ENCODE measurements around the gene TSPAN7. TPM values are rescaled to one million over a fixed set of nuclear protein-coding genes. Genes with fewer than 3 reads are reported as not detected.

TSPAN7 gene
- total RNA-seq, 1 experiment from 2014 or later, result 3.5 TPM

- no CpG with 5 or more reads among the region's 1 CpG for WGBS (ENCODE audit: extremely low coverage, insufficient read length, low lambda C conversion rate)
- Histone ChIP-seq H3K27me3 (ENCODE audit: insufficient read depth, low read length) (no peaks in the 10 kb centered on the region), H3K23me2 (ENCODE audit: insufficient read length, low read depth, low read length, poor library complexity, severe bottlenecking) (no peaks in the 10 kb centered on the region), H4K91ac (ENCODE audit: insufficient read length, low read depth, low read length) (no peak overlapping the region), H4K5ac (ENCODE audit: insufficient read length, low read depth, low read length) (no peak overlapping the region), H4K20me1 (ENCODE audit: control insufficient read depth, insufficient read depth, insufficient read length) (no peaks in the 10 kb centered on the region), H3K27ac (ENCODE audit: insufficient read length, low read depth, low read length) (no peak overlapping the region), H2BK120ac (ENCODE audit: low read depth, low read length, poor library complexity, severe bottlenecking) (no peak overlapping the region), H3K79me2 (ENCODE audit: insufficient read depth, low read length) (no peaks in the 10 kb centered on the region), H3K23ac (ENCODE audit: insufficient read length, low read depth, low read length) (no peak overlapping the region), H3K79me1 (ENCODE audit: insufficient read depth, low read depth, low read length, poor library complexity, severe bottlenecking) (no peaks in the 10 kb centered on the region), H4K8ac (replicated peaks; ENCODE audit: insufficient read length, low read depth, low read length) (no peak overlapping the region), H2BK12ac (ENCODE audit: insufficient read length, low read depth, low read length) (no peak overlapping the region), H3K14ac (ENCODE audit: insufficient read depth, low read length) (no peak overlapping the region), H3K4me2 (ENCODE audit: insufficient read depth, insufficient read length, low read length) (no peak overlapping the region), H2BK15ac (ENCODE audit: low read depth, low read length) (no peak overlapping the region), H2BK5ac (ENCODE audit: insufficient read length, low read length) (no peak overlapping the region), H2BK20ac (ENCODE audit: low read depth, low read length, poor library complexity, severe bottlenecking) (no peak overlapping the region), H2AFZ (ENCODE audit: low read length) (no peak overlapping the region), H3T11ph (ENCODE audit: low read length) (no peak overlapping the region), H3K9ac (ENCODE audit: extremely low read depth, insufficient read length, low read length) (no peak overlapping the region), H3K4ac (ENCODE audit: low read depth, low read length) (no peak overlapping the region), H2AK5ac (ENCODE audit: insufficient read length, low read length) (no peak overlapping the region), H3K56ac (ENCODE audit: insufficient read length, low read depth, low read length) (no peak overlapping the region), H3K9me3 (ENCODE audit: control insufficient read depth, low read depth, low read length) (no peaks in the 10 kb centered on the region), H3K4me1 (ENCODE audit: insufficient read depth, low read length) (no peaks in the 10 kb centered on the region; the same call in 1 of the 2 replicates), H3K18ac (ENCODE audit: insufficient read length, low read depth, low read length) (no peak overlapping the region)
- Mint-ChIP-seq H3K27me3 (ENCODE audit: low read depth) (peaks cover 3% of the 10 kb centered on the region; the same call in 1 of the 2 replicates), H3K27ac (no peak overlapping the region), H3K36me3 (ENCODE audit: insufficient read depth in 1 of 3, low read depth in 3 of 3) (peaks cover 0 to 5% (median 0%) of the 10 kb centered on the region in 3 experiments; a peak in 2 of 7 replicates), H3K4me3 (no peak overlapping the region), H3K4me1 (peaks cover 7 to 9% of the 10 kb centered on the region in 2 experiments), H3K9me3 (peaks cover 53 to 60% of the 10 kb centered on the region in 2 experiments)
- TF ChIP-seq, protein P1, sequence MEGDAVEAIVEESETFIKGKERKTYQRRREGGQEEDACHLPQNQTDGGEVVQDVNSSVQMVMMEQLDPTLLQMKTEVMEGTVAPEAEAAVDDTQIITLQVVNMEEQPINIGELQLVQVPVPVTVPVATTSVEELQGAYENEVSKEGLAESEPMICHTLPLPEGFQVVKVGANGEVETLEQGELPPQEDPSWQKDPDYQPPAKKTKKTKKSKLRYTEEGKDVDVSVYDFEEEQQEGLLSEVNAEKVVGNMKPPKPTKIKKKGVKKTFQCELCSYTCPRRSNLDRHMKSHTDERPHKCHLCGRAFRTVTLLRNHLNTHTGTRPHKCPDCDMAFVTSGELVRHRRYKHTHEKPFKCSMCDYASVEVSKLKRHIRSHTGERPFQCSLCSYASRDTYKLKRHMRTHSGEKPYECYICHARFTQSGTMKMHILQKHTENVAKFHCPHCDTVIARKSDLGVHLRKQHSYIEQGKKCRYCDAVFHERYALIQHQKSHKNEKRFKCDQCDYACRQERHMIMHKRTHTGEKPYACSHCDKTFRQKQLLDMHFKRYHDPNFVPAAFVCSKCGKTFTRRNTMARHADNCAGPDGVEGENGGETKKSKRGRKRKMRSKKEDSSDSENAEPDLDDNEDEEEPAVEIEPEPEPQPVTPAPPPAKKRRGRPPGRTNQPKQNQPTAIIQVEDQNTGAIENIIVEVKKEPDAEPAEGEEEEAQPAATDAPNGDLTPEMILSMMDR (conservative IDR thresholded peaks at IDR 0.05), result no peak
- no peak for DNase-seq
These were observed 138.4 kb downstream of the TSPAN7 start for GRCh38 chrX:38699696-38700095.

Data from H9 (cell line).